HepG2 (cell line): Measurements from ENCODE around the gene NHERF2. TPM values are rescaled to one million over a fixed set of nuclear protein-coding genes. Genes with fewer than 3 reads are reported as not detected.

Experiments used
- HNRNPK ChIP-seq: fragments of 200-400 bp; formaldehyde crosslinking; IDR thresholded peaks from 2 replicates; pipeline ENCODE4 v1.6.1; 2018; ENCODE audit warnings: low read length, low read depth, moderate library complexity, mild to moderate bottlenecking; ENCODE audit not compliant: poor library complexity, severe bottlenecking
- KIAA2018 ChIP-seq: sonication (generic); formaldehyde crosslinking; IDR thresholded peaks from 2 replicates; pipeline ENCODE4 v1.5.0; 2020; ENCODE audit warnings: mild to moderate bottlenecking, missing genetic modification reagents, borderline replicate concordance
- MED1 ChIP-seq: sonication (generic); formaldehyde crosslinking; IDR thresholded peaks from 2 replicates; pipeline ENCODE4 v1.4.0; 2020; ENCODE audit warnings: missing genetic modification reagents
- PRDM4 ChIP-seq: sonication (generic); formaldehyde crosslinking; IDR thresholded peaks from 2 replicates; pipeline ENCODE4 v1.9.0; 2021; ENCODE audit warnings: missing genetic modification reagents, borderline replicate concordance
- TEAD2 ChIP-seq: sonication (generic); formaldehyde crosslinking; IDR thresholded peaks from 2 replicates; pipeline ENCODE4 v1.9.0; 2021; ENCODE audit warnings: missing genetic modification reagents
- ZBTB40 ChIP-seq, 2 experiments: fragments of 450-650 bp in 1 of 2; sonication (generic) in 1 of 2; formaldehyde crosslinking in 1 of 2; IDR thresholded peaks; 2 replicates each; pipeline versions ENCODE4 v1.6.1 to v1.8.0; 2016 to 2022; ENCODE audit warnings: antibody characterized with exemption in 1 of 2, mild to moderate bottlenecking in 1 of 2, missing genetic modification reagents in 1 of 2
- ZMYM3 ChIP-seq: sonication (generic); formaldehyde crosslinking; IDR thresholded peaks from 2 replicates; pipeline ENCODE4 v1.5.1; 2020; ENCODE audit warnings: mild to moderate bottlenecking, missing genetic modification reagents
- polyA plus RNA-seq, 8 experiments: library from polyadenylated mRNA; depleted of rRNA in 3 of 8; stranded (reverse) in 7 of 8; unstranded in 1 of 8; fragments of >200 nt; fragmentation: Illumina TruSeq in 4 of 8; extraction: Trizol in 4 of 8; gene quantifications; 2 replicates each; pipeline versions ENCODE4 v1.2.1 to v1.2.3, GENCODE V29; 2011 to 2016; ENCODE audit warnings: low read depth in 4 of 8, missing spikeins in 1 of 8, mixed read lengths in 1 of 8; ENCODE audit not compliant: insufficient read depth in 1 of 8
- total RNA-seq, 5 experiments: library from RNA; depleted of rRNA; stranded (reverse); fragments of >200 nt; fragmentation: Illumina TruSeq; extraction: Trizol; gene quantifications; 2 replicates each; pipeline ENCODE4 v1.2.3, GENCODE V29; 2016; ENCODE audit warnings: low read depth in 1 of 5

NHERF2 gene
- total and polyA plus RNA-seq, 2 of the 13 experiments (the other 11 are each of a cell fraction or from before 2014, with no cell fraction given): 23.7 to 39.3 TPM

- TF ChIP-seq KIAA2018 (CRISPR knock-in tag) (no peak), HNRNPK (peak; percentile 14), ZBTB40 (IDR thresholded peaks at IDR 0.05) (no peak), ZBTB40 (CRISPR knock-in tag; IDR thresholded peaks at IDR 0.05) (no peak), ZMYM3 (no peak), TEAD2 (CRISPR knock-in tag) (no peak), PRDM4 (CRISPR knock-in tag) (no peak), MED1 (CRISPR knock-in tag) (no peak)
Observed at GRCh38 chr16:2034696-2035430, 8.2 kb downstream of the NHERF2 start (continued).
